ENCODE measurements around the gene C1orf56.
A peak's percentile ranks its signal among the peaks of the same experiment; 100 is the strongest.
"Not testable (repeated sequence)": the region's sequence is repeated elsewhere in the genome, so short reads cannot be mapped to it uniquely, and the experiment has no call there.

C1orf56 gene

GRCh38 chr1:151060657-151061421, 13.3 kb downstream of the C1orf56 start:
- DNase-seq (ENCODE audit: low read depth, low spot score): no peak

DNA sequence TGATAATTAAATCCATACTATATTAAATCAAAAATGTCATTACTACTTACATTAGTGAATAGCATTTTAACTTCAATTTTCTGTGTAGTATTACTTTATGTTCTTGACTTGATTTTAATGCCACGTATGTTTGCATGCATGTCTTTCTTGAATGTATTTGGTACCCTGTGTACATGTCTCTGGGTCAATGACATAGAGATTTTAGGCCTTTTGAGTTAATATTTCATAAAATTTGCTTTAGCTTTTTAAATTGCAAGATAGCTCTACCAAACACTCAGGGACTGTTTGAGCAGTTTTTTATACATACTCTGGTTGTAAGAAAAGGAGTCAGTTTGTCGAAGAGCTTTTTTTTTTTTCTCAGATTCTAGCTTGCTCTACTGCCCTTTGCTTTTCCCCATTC, 14.2 kb downstream of the C1orf56 start:
- DNase-seq (ENCODE audit: low read depth, low spot score): no peak

DNA sequence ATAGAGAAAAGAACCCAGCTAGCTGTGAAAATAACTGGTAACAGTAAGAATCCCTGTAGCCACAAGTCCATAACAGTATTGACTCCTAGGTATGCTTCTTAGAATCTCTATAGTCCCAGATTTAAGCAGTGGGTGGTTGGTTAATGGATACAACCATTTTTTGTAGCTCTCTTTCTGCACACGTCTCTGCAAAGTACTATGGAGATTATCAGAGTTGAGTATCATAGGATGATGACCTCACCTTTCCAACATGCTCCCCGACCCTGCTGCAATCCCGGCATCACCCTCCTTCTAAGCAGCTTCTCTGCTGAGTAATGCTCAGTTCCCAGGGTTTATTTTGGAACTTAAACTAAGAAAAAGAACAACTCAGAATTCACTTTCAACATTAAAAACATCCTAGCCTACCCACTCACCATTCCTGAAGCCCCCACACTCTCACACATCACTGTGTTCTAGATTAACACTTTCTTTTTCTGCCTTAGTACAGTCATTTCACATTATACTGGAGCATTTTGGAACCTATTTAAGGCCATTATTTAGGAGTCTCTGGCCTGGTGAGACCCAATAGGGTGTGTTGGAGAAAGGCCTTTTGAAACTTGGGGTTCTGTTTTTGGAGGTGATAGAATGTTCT, 15.3 kb downstream of the C1orf56 start:
- DNase-seq (ENCODE audit: low read depth, low spot score): no peak

DNA sequence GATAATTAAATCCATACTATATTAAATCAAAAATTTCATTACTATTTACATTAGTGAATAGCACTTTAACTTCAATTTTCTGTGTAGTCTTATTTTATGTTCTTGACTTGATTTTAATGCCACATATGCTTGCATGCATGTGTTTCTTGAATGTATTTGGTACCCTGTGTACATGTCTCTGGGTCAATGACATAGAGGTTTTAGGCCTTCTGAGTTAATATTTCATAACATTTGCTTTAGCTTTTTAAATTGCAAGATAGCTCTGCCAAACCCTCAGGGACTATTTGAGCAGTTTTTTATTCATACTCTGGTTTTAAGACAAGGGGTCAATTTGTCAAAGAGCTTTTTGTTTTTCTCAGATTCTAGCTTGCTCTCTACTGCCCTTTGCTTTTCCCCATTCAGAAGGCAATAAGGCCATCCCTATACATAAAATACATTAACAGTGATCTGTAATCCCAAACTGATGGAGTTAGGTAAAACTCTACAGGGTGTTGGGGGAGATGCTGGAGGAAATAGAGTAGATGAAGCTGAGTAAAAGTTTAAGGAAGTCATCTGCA, 17.6 kb downstream of the C1orf56 start:
- DNase-seq (ENCODE audit: low read depth, low spot score): no peak

DNA sequence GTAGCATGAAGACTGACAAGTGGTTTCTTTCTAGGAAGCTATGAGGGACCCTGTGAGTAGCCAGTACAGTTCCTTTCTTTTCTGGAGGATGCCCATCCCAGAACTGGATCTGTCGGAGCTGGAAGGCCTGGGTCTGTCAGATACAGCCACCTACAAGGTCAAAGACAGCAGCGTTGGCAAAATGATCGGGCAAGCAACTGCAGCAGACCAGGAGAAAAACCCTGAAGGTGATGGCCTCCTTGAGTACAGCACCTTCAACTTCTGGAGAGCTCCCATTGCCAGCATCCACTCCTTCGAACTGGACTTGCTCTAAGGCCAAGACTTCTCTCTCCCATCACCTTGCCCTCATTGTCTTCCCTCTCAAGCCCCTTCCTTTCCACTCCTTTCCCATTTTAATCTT, 19.6 kb downstream of the C1orf56 start:
- DNase-seq (ENCODE audit: low read depth, low spot score): no peak

DNA sequence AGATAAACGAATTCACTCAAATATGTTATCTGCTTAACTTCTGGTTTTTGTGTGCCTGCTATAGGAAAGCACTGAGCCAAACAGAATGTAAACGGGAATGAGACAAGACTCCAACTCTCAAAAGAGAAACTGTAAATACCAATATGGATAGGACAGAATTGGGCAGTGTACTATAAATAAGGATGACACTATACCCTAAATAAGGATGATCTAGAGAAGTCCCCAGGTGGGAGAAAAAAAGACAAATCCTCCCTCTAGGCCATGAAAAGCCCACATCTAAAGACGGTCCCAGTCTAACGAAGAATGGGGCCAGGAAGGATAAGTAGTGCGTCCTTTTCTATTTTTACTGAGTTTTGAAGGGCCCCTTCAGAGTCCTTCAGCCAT, 21.5 kb downstream of the C1orf56 start:
- no peak for DNase-seq (ENCODE audit: low read depth, low spot score)

DNA sequence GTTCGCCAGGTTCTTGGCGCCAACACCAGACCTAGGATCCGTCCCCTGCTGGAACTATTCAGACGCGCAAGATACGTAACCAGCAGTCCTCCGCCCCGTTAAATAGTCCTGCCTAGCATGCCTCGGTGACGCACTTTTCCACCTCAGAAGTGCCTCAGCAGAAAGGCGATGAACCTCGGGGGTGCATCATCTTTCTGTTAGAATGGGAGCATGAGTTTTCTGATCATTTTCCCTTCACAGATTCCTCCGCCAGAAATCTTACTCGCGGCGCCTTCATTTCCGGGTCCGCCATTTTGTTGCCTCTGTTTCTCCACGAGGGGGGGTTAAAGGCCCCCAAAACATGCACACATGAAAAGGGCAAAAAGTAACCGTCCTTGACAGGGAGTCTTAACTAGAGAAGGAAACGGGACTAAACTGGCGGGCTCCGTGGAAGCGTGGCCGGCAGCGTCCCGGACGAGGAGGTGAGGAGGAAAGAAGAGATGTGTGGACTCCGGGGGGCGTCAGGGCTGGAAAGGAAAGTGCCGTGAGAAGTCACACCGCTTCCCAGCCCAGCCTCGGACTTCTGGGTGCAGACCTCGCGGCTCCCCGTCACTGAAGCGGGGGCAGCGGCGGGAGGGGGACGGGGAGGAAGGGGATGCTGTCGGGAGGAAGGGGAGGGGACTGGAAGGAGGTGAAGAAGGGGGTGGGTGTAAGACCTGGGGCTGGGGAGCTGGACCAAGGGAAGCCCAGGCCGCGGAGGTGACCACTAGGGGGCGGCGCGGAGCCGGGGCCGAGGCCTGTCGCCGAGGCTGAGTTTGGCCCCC, 23.1 kb downstream of the C1orf56 start, which contains the start of gene GABPB2:
GABPB2 (plus strand) TSS at position 288 of the 803 bp plus-strand sequence. CDS start 17,429 bp downstream, outside the sequence.
- DNase-seq (ENCODE audit: low read depth, low spot score): peak; percentile 94

DNA sequence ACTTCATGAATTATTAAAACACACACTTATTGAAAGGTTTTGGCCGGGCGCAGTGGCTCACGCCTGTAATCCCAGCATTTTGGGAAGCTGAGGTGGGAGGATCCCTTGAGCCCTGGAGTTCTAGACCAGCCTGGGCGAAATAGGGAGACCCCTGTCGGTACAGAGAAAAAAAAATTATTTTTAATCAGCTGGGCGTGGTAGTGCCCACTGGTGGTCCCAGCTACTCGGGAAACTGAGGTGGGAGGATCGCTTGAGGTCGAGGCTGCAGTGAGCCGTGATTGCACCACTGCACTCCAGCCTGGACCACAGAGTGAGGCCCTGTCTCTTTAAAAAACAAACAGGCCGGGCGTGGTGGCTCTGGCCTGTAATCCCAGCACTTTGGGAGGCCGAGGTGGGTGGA, 24.7 kb downstream of the C1orf56 start:
- no peak for DNase-seq (ENCODE audit: low read depth, low spot score)

DNA sequence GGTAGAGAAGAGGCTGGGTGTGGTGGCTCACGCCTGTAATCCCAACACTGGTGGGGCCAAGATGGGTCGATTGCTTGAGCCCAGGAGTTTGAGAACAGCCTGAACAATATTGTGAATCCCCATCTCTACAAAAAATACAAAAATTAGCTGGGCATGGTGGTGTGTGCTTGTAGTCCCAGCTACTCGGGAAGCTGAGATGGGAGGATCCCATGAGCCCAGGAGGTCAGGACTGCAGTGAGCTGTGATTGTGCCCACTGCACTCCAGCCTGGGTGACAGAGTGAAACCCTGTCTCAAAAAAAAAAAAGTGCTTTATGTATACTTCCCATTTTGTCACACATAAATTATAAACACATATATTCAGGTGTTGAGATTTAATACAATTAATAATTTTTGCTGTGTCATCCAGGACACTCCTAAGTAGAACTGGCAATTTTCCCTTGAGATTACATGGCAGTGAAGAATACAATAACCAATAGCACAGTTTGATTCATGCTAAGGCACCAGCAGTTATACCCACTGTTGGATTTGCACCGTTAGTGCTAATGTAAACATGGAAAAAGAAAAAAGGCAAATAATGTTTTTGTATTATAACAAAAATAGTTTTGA, 38.5 kb downstream of the C1orf56 start:
- DNase-seq (ENCODE audit: low read depth, low spot score): no peak

GRCh38 chr1:151097426-151097825, 49.9 kb downstream of the C1orf56 start:
- DNase-seq (ENCODE audit: low read depth, low spot score): not testable (repeated sequence)

DNA sequence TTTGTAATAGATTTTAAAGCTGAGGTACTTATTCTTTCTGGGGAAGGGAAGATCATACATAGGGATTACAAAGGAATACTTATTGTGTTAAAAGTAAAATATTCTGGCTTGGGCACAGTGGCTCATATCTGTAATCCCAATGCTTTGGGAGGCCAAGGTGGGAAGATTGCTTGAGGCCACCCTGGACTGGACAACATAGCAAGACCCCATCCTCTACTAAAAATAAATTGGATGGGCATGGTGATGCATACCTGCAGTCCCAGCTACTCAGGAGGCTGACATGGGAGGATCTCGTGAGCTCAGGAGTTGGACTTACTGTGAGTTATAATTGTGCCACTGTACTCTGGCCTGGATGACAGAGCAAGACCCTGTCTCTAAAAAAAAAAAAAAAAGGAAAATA, 50.6 kb downstream of the C1orf56 start:
- no peak for DNase-seq (ENCODE audit: low read depth, low spot score)

Data from brain pericyte (primary cell).